Effector memory CD4-positive, alpha-beta T cell (primary cell): ENCODE measurements around the gene SHE.

Experiments used
- DNase-seq, 3 donors: peaks; one replicate each; pipeline ENCODE4 v3.0.0-alpha.2; 2020
- H3K27ac ChIP-seq: 2 replicates; pipeline ENCODE4 v1.7.0; 2013; ENCODE audit warnings: mild to moderate bottlenecking, low read length, moderate library complexity; ENCODE audit not compliant: insufficient read depth, poor library complexity, severe bottlenecking
- H3K27me3 ChIP-seq: replicated peaks from 2 replicates; pipeline ENCODE4 v1.7.0; 2013; ENCODE audit warnings: mild to moderate bottlenecking, low read length; ENCODE audit not compliant: insufficient read depth, control insufficient read depth, poor library complexity, severe bottlenecking
- H3K36me3 ChIP-seq: 2 replicates; pipeline ENCODE4 v1.7.0; 2013; ENCODE audit warnings: mild to moderate bottlenecking, low read length, moderate library complexity; ENCODE audit not compliant: control insufficient read depth, insufficient read depth
- H3K4me1 ChIP-seq: 2 replicates; pipeline ENCODE4 v1.7.0; 2013; ENCODE audit warnings: low read length, mild to moderate bottlenecking; ENCODE audit not compliant: control insufficient read depth, insufficient read depth, poor library complexity, severe bottlenecking
- H3K4me3 ChIP-seq: 2 replicates; pipeline ENCODE4 v1.7.0; 2013; ENCODE audit warnings: low read length, low read depth, mild to moderate bottlenecking; ENCODE audit not compliant: insufficient read depth, poor library complexity, severe bottlenecking
- H3K9me3 ChIP-seq: 2 replicates; pipeline ENCODE4 v1.7.0; 2013; ENCODE audit warnings: mild to moderate bottlenecking, low read length, moderate library complexity; ENCODE audit not compliant: control insufficient read depth

Gene SHE

DNA sequence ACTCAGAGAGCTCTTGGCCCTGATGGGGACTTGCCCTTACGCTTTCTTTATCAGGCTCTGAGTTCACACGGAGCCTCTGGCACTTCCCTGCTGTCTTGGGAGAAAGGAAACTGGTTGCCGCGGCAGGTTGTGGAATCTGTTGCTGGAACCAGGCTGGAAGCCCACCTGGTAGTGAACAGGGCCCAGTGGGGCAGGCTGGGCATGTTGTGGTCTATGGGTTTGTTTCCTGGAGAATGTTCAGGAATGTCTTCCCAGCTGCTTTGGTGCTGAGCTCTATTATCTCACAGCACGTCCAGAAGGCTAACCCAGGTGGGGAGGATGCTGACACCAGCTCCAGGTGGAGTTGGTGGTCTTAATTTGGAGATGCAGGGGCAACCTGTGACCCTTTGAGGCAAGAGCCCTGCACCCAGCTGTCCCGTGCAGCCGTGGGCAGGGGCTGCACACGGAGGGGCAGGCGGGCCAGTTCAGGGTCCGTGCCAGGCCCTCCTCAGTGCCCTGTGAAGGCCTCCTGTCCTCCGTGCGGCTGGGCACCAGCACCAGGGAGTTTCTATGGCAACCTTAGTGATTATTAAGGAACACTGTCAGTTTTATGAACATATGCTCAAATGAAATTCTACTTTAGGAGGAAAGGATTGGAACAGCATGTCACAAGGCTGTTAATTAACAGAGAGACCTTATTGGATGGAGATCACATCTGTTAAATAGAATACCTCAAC is 33.5 kb downstream of the SHE start:
- no peaks in the 10 kb centered on the region for H3K9me3 ChIP-seq
- peaks cover 42% of the 10 kb centered on the region for H3K4me1 ChIP-seq
- peak overlapping the region; percentile 74 for H3K27ac ChIP-seq
- no peaks in the 10 kb centered on the region for H3K27me3 ChIP-seq
- DNase-seq, result no peak
- H3K36me3 ChIP-seq, result no peaks in the 10 kb centered on the region
- no peak overlapping the region for H3K4me3 ChIP-seq

DNA sequence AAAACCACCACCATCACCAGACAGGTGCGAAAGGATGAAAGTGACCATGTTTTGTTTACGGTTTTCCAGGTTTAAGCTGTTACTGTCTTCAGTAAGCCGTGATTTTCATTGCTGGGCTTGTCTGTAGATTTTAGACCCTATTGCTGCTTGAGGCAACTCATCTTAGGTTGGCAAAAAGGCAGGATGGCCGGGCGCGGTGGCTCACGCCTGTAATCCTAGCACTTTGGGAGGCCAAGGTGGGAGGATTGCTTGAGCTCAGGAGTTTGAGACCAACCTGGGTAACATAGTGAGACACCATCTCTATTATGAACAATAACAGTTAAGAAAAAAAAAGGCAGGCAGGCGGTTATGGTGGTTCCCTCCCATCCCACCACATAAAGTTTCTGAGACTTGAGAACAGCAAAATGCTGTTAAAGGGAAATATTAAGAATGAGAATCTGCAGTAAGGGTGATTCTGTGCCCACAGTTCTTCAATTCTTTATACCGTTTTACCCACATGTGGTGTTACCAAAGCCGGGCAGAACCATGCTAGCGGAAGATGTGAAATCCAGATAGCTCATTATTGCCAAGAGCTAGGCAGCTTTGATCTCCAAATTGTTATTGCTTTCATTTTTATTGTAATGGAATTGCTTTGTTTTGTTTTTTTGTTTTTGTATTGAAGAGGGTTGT is 34.6 kb downstream of the SHE start:
- DNase-seq, result no peak
- no peaks in the 10 kb centered on the region for H3K9me3 ChIP-seq
- H3K27ac ChIP-seq, result peak overlapping the region; percentile 74
- H3K4me1 ChIP-seq, result peaks cover 53% of the 10 kb centered on the region
- H3K4me3 ChIP-seq, result no peak overlapping the region
- H3K27me3 ChIP-seq, result no peaks in the 10 kb centered on the region
- no peaks in the 10 kb centered on the region for H3K36me3 ChIP-seq

DNA sequence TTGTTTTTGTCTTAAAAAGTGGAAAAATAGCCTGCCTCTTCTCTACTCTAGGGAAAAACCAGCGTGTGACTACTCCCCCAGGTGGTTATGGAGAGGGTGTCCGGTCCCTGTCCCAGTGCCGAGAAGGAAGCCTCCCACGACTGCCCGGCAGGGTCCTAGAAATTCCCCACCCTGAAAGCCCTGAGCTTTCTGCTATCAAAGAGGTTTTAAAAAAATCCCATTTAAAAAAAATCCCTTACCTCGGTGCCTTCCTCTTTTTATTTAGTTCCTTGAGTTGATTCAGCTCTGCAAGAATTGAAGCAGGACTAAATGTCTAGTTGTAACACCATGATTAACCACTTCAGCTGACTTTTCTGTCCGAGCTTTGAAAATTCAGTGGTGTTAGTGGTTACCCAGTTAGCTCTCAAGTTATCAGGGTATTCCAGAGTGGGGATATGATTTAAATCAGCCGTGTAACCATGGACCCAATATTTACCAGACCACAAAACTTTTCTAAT is 35.2 kb downstream of the SHE start:
- Histone ChIP-seq H3K36me3 (no peaks in the 10 kb centered on the region), H3K27ac (peak overlapping the region; percentile 74), H3K4me3 (no peak overlapping the region), H3K9me3 (no peaks in the 10 kb centered on the region), H3K27me3 (no peaks in the 10 kb centered on the region), H3K4me1 (peaks cover 58% of the 10 kb centered on the region)
- no peak for DNase-seq

DNA sequence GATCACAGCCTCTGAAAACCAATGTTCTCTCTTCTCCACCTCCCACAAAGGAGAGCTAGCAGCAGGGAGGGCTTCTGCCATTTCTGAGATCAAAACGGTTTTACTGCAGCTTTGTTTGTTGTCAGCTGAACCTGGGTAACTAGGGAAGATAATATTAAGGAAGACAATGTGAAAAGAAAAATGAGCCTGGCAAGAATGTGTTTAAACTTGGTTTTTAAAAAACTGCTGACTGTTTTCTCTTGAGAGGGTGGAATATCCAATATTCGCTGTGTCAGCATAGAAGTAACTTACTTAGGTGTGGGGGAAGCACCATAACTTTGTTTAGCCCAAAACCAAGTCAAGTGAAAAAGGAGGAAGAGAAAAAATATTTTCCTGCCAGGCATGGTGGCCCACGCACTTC is 36.0 kb downstream of the SHE start:
- H3K27me3 ChIP-seq, result no peaks in the 10 kb centered on the region
- H3K36me3 ChIP-seq, result no peaks in the 10 kb centered on the region
- peak overlapping the region; percentile 74 for H3K27ac ChIP-seq
- peak overlapping the region; percentile 16 for H3K4me3 ChIP-seq
- no peak for DNase-seq
- peaks cover 63% of the 10 kb centered on the region for H3K4me1 ChIP-seq
- H3K9me3 ChIP-seq, result no peaks in the 10 kb centered on the region

DNA sequence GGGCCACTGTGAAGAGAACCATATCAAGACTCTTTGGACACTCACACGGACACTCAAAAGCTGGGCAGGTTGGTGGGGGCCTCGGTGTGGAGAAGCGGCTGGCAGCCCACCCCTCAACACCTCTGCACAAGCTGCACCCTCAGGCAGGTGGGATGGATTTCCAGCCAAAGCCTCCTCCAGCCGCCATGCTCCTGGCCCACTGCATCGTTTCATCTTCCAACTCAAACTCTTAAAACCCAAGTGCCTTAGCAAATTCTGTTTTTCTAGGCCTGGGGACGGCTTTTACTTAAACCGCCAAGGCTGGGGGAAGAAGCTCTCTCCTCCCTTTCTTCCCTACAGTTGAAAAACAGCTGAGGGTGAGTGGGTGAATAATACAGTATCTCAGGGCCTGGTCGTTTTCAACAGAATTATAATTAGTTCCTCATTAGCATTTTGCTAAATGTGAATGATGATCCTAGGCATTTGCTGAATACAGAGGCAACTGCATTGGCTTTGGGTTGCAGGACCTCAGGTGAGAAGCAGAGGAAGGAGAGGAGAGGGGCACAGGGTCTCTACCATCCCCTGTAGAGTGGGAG is 36.5 kb downstream of the SHE start:
- no peaks in the 10 kb centered on the region for H3K9me3 ChIP-seq
- no peaks in the 10 kb centered on the region for H3K36me3 ChIP-seq
- H3K4me3 ChIP-seq, result peak overlapping the region; percentile 16
- H3K27me3 ChIP-seq, result no peaks in the 10 kb centered on the region
- no peak for DNase-seq
- H3K4me1 ChIP-seq, result peaks cover 67% of the 10 kb centered on the region
- peak overlapping the region; percentile 74 for H3K27ac ChIP-seq

DNA sequence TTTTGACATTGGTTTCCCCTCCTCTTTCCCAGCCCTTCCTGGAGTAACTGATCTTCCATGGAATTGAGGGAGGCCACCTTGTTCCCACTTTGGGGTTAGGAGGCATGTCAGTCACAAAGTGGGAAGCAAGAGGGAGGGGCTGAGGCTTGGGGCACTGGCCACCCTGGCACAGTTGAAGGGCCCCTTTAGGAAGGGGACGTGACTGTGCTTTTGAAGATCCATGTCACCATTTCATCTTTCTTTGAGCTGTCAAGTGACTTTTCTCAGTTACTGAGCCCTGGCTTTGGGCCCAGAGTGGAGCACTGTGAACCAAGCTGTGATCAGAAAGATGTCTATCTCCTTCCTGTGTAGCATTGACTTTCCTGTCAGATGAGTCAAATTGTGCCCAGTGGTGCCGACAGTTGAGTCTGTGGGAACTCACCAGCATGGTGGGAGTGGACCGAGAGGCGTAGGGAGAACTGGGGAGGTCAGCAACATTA is 38.7 kb downstream of the SHE start:
- Histone ChIP-seq H3K4me3 (no peak overlapping the region), H3K36me3 (no peaks in the 10 kb centered on the region), H3K9me3 (no peaks in the 10 kb centered on the region), H3K4me1 (peaks cover 67% of the 10 kb centered on the region), H3K27me3 (no peaks in the 10 kb centered on the region), H3K27ac (peak overlapping the region; percentile 74)
- DNase-seq, result peak; percentile 29 to 60 (median 59)

DNA sequence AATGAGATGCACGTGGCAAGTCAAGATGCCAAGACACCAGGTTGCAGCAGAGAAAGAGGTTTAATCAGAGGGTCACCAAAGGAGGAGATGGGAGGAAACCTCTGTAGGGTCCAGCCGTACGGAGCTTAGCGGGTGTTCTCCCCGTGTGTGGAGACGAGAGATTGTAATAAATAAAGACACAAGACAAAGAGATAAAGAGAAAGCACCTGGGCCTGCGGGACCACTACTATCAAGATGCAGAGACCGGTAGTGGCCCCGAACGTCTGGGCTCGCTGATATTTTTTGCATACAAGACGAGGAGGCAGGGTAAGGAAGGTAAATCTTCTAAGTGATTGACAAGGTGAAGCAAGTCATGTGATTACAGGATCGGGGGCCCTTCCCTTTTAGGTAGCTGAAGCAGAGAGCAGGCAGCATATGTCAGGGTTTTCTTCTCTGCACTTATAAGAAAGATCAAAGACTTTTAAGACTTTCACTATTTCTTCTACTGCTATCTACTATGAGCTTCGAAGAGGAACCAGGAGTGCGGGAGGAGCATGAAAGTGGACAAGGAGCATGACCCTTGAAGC is 41.4 kb downstream of the SHE start:
- no peaks in the 10 kb centered on the region for H3K27me3 ChIP-seq
- peaks cover 44% of the 10 kb centered on the region for H3K4me1 ChIP-seq
- peak overlapping the region; percentile 39 for H3K27ac ChIP-seq
- DNase-seq, result no peak
- H3K9me3 ChIP-seq, result no peaks in the 10 kb centered on the region
- H3K4me3 ChIP-seq, result peak overlapping the region; percentile 8
- H3K36me3 ChIP-seq, result peaks cover 14% of the 10 kb centered on the region

DNA sequence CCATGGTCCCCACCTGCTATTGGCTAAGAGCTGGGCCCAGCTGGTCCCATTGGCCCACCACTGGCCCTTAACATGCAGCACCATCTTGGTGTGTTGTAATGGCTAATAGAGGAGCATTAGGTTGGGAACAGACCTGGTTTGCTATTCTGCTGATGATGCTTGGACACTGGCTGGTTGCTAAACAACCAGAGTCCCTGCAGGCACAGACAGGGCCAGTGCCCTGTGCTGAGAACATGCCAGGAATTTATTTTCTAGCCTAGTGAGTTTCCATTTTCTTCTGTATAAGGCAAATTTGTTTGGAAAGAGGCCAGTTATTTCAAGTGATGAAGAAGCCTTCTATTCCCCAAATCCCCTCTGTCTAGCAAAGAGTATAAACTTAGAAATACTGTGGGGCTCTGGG is 43.1 kb downstream of the SHE start:
- Histone ChIP-seq H3K4me3 (no peak overlapping the region), H3K27me3 (no peaks in the 10 kb centered on the region)

DNA sequence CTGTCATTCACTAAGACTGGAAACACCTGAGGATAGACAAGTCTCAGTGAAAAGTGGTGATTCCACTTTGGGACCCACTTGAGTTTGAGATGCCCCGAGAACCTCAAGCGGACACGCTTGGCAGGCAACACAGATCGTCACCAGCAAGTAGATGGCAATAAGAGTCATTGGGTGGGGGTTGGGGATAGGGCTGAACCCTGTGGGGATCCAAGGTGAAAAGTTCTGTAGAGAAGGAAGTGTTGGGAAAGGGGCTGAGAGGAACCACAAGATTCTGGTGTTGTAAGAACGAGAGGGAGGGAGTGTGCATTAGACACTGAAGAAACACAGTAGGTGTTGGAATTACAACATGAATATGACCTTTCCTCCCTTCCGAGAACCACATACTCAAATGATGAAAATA is 45.6 kb downstream of the SHE start:
- Histone ChIP-seq H3K27me3 (no peaks in the 10 kb centered on the region), H3K4me1 (peaks cover 5% of the 10 kb centered on the region), H3K4me3 (no peak overlapping the region), H3K36me3 (peaks cover 42% of the 10 kb centered on the region), H3K27ac (no peak overlapping the region), H3K9me3 (no peaks in the 10 kb centered on the region)
- DNase-seq, result no peak

More for the DNA sequence above, 43.1 kb downstream of the SHE start:
- no peaks in the 10 kb centered on the region for H3K9me3 ChIP-seq
- peaks cover 25% of the 10 kb centered on the region for H3K36me3 ChIP-seq
- peaks cover 27% of the 10 kb centered on the region for H3K4me1 ChIP-seq
- H3K27ac ChIP-seq, result peak overlapping the region; percentile 8
- DNase-seq, result no peak
